GM12878 (cell line): ENCODE measurements around the gene AIF1L. TPM values are rescaled to one million over a fixed set of nuclear protein-coding genes. Genes with fewer than 3 reads are reported as not detected.

ENCODE experiments used
- ATAC-seq: fragments of 200-7000 bp; cut with Tn5 transposase; 3 replicates; pipeline ENCODE4 v1.9.1; 2020; ENCODE audit warnings: mild to moderate bottlenecking, moderate library complexity
- BruUV-seq: library from RNA; stranded (reverse); fragments of 400-500 nt; replicated peaks from 2 replicates; lab custom pipeline; 2021; lab: Mats Ljungman, UMichigan
- CTCF ChIA-PET: fragments of 300-600 bp; sonication (Branson Sonifier 250); formaldehyde crosslinking; extraction: SDS; loops from one replicate; lab custom pipeline; 2021; ENCODE audit warnings: inconsistent platforms; lab: Yijun Ruan, JAX
- POLR2A ChIA-PET: fragments of 350-600 bp; formaldehyde crosslinking; extraction: SDS; loops from one replicate; lab custom pipeline; 2021; ENCODE audit warnings: inconsistent platforms; lab: Charles Lee
- RAD21 ChIA-PET: fragments of 300-600 bp; sonication (Branson Sonifier 250); formaldehyde crosslinking; loops from one replicate; lab custom pipeline; 2023; ENCODE audit warnings: antibody characterized with exemption; ENCODE audit not compliant: unreplicated experiment; lab: Charles Lee
- SMC1A ChIA-PET: fragments of 300-600 bp; sonication (Branson Sonifier 250); formaldehyde crosslinking; loops from one replicate; lab custom pipeline; 2023; ENCODE audit not compliant: unreplicated experiment, uncharacterized antibody; lab: Charles Lee
- DNase-seq: peaks from one replicate; pipeline ENCODE4 v3.0.0-alpha.2; 2011; ENCODE audit warnings: low read depth, low spot score
- FAIRE-seq: peaks from 3 replicates; lab custom pipeline; 2011; peaks lifted over from hg19 to GRCh38; lab: Jason Lieb, UNC
- H2AFZ ChIP-seq: 2 replicates; pipeline ENCODE4 v1.6.0; 2011; ENCODE audit warnings: low read depth, low read length, control low read depth; ENCODE audit not compliant: control insufficient read depth
- H3K27ac ChIP-seq: 2 replicates; pipeline ENCODE4 v1.5.1; 2011; ENCODE audit warnings: control low read depth; ENCODE audit not compliant: control insufficient read depth, insufficient read depth
- H3K27me3 ChIP-seq, 2 experiments: replicated peaks in 1 of 2; 2 replicates each; pipeline versions ENCODE4 v1.6.0 to v1.6.1; 2011; ENCODE audit warnings: low read length in 1 of 2; ENCODE audit not compliant: control insufficient read depth in 2 of 2, insufficient read depth in 2 of 2
- H3K36me3 ChIP-seq, 2 experiments: 2 replicates each; pipeline ENCODE4 v1.5.1; 2011; ENCODE audit warnings: low read length in 1 of 2; ENCODE audit not compliant: control insufficient read depth in 2 of 2, insufficient read depth in 2 of 2
- H3K4me1 ChIP-seq: 2 replicates; pipeline ENCODE4 v1.6.1; 2011; ENCODE audit warnings: mild to moderate bottlenecking, low read length, moderate library complexity, mixed read lengths; ENCODE audit not compliant: control insufficient read depth, insufficient read depth
- H3K4me2 ChIP-seq: 2 replicates; pipeline ENCODE4 v1.6.0; 2011; ENCODE audit warnings: control low read depth; ENCODE audit not compliant: control insufficient read depth, insufficient read depth
- H3K4me3 ChIP-seq: fragments of 200-600 bp; sonication (generic); 2 replicates; pipeline ENCODE4 v1.5.1; 2016
- H3K79me2 ChIP-seq: 2 replicates; pipeline ENCODE4 v1.6.0; 2011; ENCODE audit warnings: low read length; ENCODE audit not compliant: control insufficient read depth, insufficient read depth
- H3K9ac ChIP-seq: 2 replicates; pipeline ENCODE4 v1.8.0; 2011; ENCODE audit warnings: low read length, control low read depth, mixed read lengths; ENCODE audit not compliant: control insufficient read depth, insufficient read depth
- H3K9me3 ChIP-seq: replicated peaks from 3 replicates; pipeline ENCODE4 v1.5.1; 2011; ENCODE audit warnings: mild to moderate bottlenecking, low read length; ENCODE audit not compliant: control insufficient read depth, insufficient read depth
- H4K20me1 ChIP-seq: 2 replicates; pipeline ENCODE4 v1.6.0; 2011; ENCODE audit not compliant: control insufficient read depth, insufficient read depth
- ATF2 ChIP-seq: IDR thresholded peaks from 2 replicates; pipeline ENCODE4 v1.6.1; 2012; ENCODE audit warnings: low read length, inconsistent platforms
- E2F4 ChIP-seq: IDR thresholded peaks from 2 replicates; pipeline ENCODE4 v1.6.1; 2012; ENCODE audit warnings: low read depth, low read length, improper control_type of control experiment
- ELK1 ChIP-seq: IDR thresholded peaks from 2 replicates; pipeline ENCODE4 v1.6.1; 2012; ENCODE audit warnings: low read depth, low read length, improper control_type of control experiment
- IKZF2 ChIP-seq, 2 experiments: fragments of 450-650 bp; IDR thresholded peaks; 2 replicates each; pipeline ENCODE4 v1.6.1; 2017; ENCODE audit warnings: mild to moderate bottlenecking in 2 of 2, moderate library complexity in 2 of 2
- LARP7 ChIP-seq: fragments of 450-650 bp; IDR thresholded peaks from 2 replicates; pipeline ENCODE4 v1.6.1; 2017; ENCODE audit warnings: mild to moderate bottlenecking
- NFYA ChIP-seq: IDR thresholded peaks from 2 replicates; pipeline ENCODE4 v1.6.1; 2011; ENCODE audit warnings: low read depth, mild to moderate bottlenecking, low read length, improper control_type of control experiment, borderline replicate concordance
- NFYB ChIP-seq: IDR thresholded peaks from 2 replicates; pipeline ENCODE4 v1.6.1; 2011; ENCODE audit warnings: low read depth, mild to moderate bottlenecking, low read length, improper control_type of control experiment, moderate library complexity; ENCODE audit not compliant: insufficient read depth
- NKRF ChIP-seq: fragments of 450-650 bp; conservative IDR thresholded peaks from 2 replicates; pipeline ENCODE4 v1.6.1; 2017; ENCODE audit warnings: mild to moderate bottlenecking, moderate library complexity
- POLR2A ChIP-seq: IDR thresholded peaks from 2 replicates; pipeline ENCODE4 v1.6.1; 2011; ENCODE audit warnings: low read depth, mild to moderate bottlenecking, low read length
- POLR2AphosphoS5 ChIP-seq: IDR thresholded peaks from 2 replicates; pipeline ENCODE4 v1.6.1; 2011; ENCODE audit warnings: mild to moderate bottlenecking, low read length, inconsistent platforms
- SP1 ChIP-seq: IDR thresholded peaks from one replicate; pipeline ENCODE4 v1.6.1; 2011; ENCODE audit warnings: low read depth, low read length
- SRF ChIP-seq, 2 experiments: IDR thresholded peaks; 2 replicates each; pipeline ENCODE4 v1.6.1; 2011; ENCODE audit warnings: low read depth in 2 of 2, low read length in 2 of 2, mild to moderate bottlenecking in 1 of 2, moderate library complexity in 1 of 2
- TARDBP ChIP-seq: IDR thresholded peaks from 2 replicates; pipeline ENCODE4 v1.6.1; 2016; ENCODE audit warnings: borderline replicate concordance
- TCF12 ChIP-seq: IDR thresholded peaks from 2 replicates; pipeline ENCODE4 v1.6.1; 2011; ENCODE audit warnings: low read depth, mild to moderate bottlenecking, low read length
- ZNF24 ChIP-seq: fragments of 450-650 bp; IDR thresholded peaks from 2 replicates; pipeline ENCODE4 v1.6.1; 2017; ENCODE audit warnings: antibody characterized with exemption, mild to moderate bottlenecking
- ZNF622 ChIP-seq: fragments of 450-650 bp; IDR thresholded peaks from 2 replicates; pipeline ENCODE4 v1.6.1; 2017; ENCODE audit warnings: mild to moderate bottlenecking, inconsistent platforms
- WGBS: methylation state at CpG from one replicate; pipeline ENCODE4 v1.1.6; 2016; ENCODE audit warnings: low lambda C conversion rate; ENCODE audit not compliant: insufficient replicate concordance, insufficient coverage; ENCODE audit errors: missing lambda C conversion rate; 5-methylcytosine and 5-hydroxymethylcytosine counted together
- in situ Hi-C: fragments of 300-500 bp; cut with MboI; formaldehyde crosslinking; loops from 9 replicates; pipeline ENCODE4 v1.14.3; 2018; ENCODE audit warnings: mixed read lengths
- intact Hi-C: fragments of 100-400 bp; cut with micrococcal nuclease; formaldehyde crosslinking; loops from one replicate; pipeline ENCODE4 v1.14.2; 2022; ENCODE audit not compliant: unreplicated experiment
- polyA plus RNA-seq, 11 experiments: library from polyadenylated mRNA; depleted of rRNA in 4 of 11; unstranded in 6 of 11; stranded (reverse) in 5 of 11; fragments of >200 nt; fragmentation: Nextera tagmentation in 4 of 11; fragmentation: Illumina TruSeq in 1 of 11; extraction: Ambion mirVana in 4 of 11; extraction: Trizol in 1 of 11; gene quantifications; 1 replicate in 1 of 11; 2 replicates in 10 of 11; pipeline versions ENCODE4 v1.2.1 to v1.2.3, GENCODE V29; 2011 to 2016; ENCODE audit warnings: inconsistent platforms in 2 of 11, missing spikeins in 2 of 11, low read depth in 1 of 11
- total RNA-seq, 4 experiments: library from RNA; depleted of rRNA in 3 of 4; stranded (reverse); fragments of >200 nt in 3 of 4; fragmentation: Illumina TruSeq in 1 of 4; extraction: Trizol in 1 of 4; gene quantifications; 2 replicates each; pipeline versions ENCODE4 v1.2.1 to v1.2.3, GENCODE V29; 2013 to 2021

The AIF1L gene
- total and polyA plus RNA-seq, 10 of the 15 experiments (the other 5 are each of a cell fraction or from before 2014, with no cell fraction given) = 0.07 to 0.15 (median 0.08) TPM; not detected in 7

GRCh38 chr9:131091352-131091992, 4.9 kb upstream of the AIF1L start (continued):
- TF ChIP-seq NKRF (no peak), SRF (IDR thresholded peaks at IDR 0.05; ENCODE audit: low read depth in 2 of 2, low read length in 2 of 2) (no peak)

- WGBS = 35% methylated on average over 6 of the region's 6 CpGs
- in situ Hi-C loops = no loop called here
Observed at GRCh38 chr9:131092030-131092429, 4.3 kb upstream of the AIF1L start.

More at GRCh38 chr9:131092030-131092429, 4.3 kb upstream of the AIF1L start:
- TF ChIP-seq NFYA (no peak), ZNF622 (no peak), IKZF2 (IDR thresholded peaks at IDR 0.05) (no peak), SP1 (no peak), ELK1 (no peak), TCF12 (no peak), LARP7 (no peak), ATF2 (no peak), ZNF24 (no peak), TARDBP (no peak), POLR2A (no peak), E2F4 (no peak), POLR2AphosphoS5 (no peak), NFYB (no peak)
- TF ChIP-seq, all 136 proteins: peak for 0
- FAIRE-seq (no peak), DNase-seq (no peak), ATAC-seq (no peak)
- Histone ChIP-seq H3K4me1 (no peaks in the 10 kb centered on the region), H3K36me3 (no peaks in the 10 kb centered on the region), H2AFZ (no peak overlapping the region), H4K20me1 (no peaks in the 10 kb centered on the region), H3K4me2 (no peak overlapping the region), H3K79me2 (no peaks in the 10 kb centered on the region), H3K27me3 (peaks cover 5 to 9% of the 10 kb centered on the region in 2 experiments; a peak in 3 of 4 replicates), H3K27ac (no peak overlapping the region), H3K9ac (no peak overlapping the region), H3K9me3 (no peaks in the 10 kb centered on the region), H3K4me3 (no peak overlapping the region)
- CTCF ChIA-PET = no interaction called here
- SMC1A ChIA-PET = no interaction called here
- POLR2A ChIA-PET = no interaction called here
- RAD21 ChIA-PET = no interaction called here
- intact Hi-C loops = no loop called here
- BruUV-seq = no TSS peak
